ENCODE measurements around the gene TFCP2.

DNA sequence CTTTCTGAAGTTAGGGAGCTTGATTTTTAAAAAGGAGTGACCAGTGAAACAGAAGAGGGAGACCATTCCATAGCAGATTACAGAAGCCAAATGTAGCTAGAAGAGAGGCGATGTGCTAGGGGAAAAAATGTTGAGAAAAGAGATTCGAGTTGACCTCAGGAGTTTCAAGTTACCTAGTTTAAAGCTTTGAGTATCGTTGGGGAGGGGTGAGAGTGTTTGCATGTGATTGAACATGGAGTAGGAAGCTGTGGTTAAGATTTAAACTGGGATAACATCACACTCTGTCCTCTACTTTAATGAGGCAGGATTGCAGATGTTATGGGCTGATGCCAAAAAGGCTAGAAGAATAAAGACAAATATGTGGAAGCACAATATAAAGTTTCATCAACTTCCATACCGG is 121.1 kb downstream of the TFCP2 start:
- TF ChIP-seq, protein P1, sequence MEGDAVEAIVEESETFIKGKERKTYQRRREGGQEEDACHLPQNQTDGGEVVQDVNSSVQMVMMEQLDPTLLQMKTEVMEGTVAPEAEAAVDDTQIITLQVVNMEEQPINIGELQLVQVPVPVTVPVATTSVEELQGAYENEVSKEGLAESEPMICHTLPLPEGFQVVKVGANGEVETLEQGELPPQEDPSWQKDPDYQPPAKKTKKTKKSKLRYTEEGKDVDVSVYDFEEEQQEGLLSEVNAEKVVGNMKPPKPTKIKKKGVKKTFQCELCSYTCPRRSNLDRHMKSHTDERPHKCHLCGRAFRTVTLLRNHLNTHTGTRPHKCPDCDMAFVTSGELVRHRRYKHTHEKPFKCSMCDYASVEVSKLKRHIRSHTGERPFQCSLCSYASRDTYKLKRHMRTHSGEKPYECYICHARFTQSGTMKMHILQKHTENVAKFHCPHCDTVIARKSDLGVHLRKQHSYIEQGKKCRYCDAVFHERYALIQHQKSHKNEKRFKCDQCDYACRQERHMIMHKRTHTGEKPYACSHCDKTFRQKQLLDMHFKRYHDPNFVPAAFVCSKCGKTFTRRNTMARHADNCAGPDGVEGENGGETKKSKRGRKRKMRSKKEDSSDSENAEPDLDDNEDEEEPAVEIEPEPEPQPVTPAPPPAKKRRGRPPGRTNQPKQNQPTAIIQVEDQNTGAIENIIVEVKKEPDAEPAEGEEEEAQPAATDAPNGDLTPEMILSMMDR (IDR thresholded peaks at IDR 0.05), result no peak
- TF ChIP-seq POLR2A (IDR thresholded peaks at IDR 0.05), result no peak
